Keratinocyte (primary cell): ENCODE results near the gene ITPK1. TPM values are rescaled to one million over a fixed set of nuclear protein-coding genes. Genes with fewer than 3 reads are reported as not detected.

Experiments used
- DNase-seq: peaks from one replicate; pipeline ENCODE4 v3.0.0-alpha.2; 2011; ENCODE audit warnings: low read depth, missing footprints, low spot score
- FAIRE-seq: peaks from 2 replicates; lab custom pipeline; 2011; peaks lifted over from hg19 to GRCh38; lab: Jason Lieb, UNC
- H2AFZ ChIP-seq: 2 replicates; pipeline ENCODE4 v1.6.0; 2012; ENCODE audit warnings: low read length, control low read depth, inconsistent platforms; ENCODE audit not compliant: control insufficient read depth
- H3K27ac ChIP-seq: 2 replicates; pipeline ENCODE4 v1.5.1; 2011; ENCODE audit warnings: low read length; ENCODE audit not compliant: control insufficient read depth, insufficient read depth
- H3K27me3 ChIP-seq: 3 replicates; pipeline ENCODE4 v1.6.0; 2011; ENCODE audit warnings: low read length; ENCODE audit not compliant: control insufficient read depth, insufficient read depth; ENCODE audit errors: extremely low read depth
- H3K36me3 ChIP-seq, 2 experiments: 2 replicates in 1 of 2; 3 replicates in 1 of 2; pipeline ENCODE4 v1.5.1; 2011; ENCODE audit warnings: low read length in 2 of 2, mild to moderate bottlenecking in 1 of 2; ENCODE audit not compliant: control insufficient read depth in 2 of 2, insufficient read depth in 2 of 2; ENCODE audit errors: extremely low read depth in 1 of 2
- H3K4me1 ChIP-seq: 3 replicates; pipeline ENCODE4 v1.5.1; 2011; ENCODE audit warnings: low read length; ENCODE audit not compliant: control insufficient read depth, insufficient read depth; ENCODE audit errors: extremely low read depth
- H3K4me2 ChIP-seq: 3 replicates; pipeline ENCODE4 v1.6.0; 2011; ENCODE audit warnings: low read depth, low read length; ENCODE audit not compliant: control insufficient read depth, insufficient read depth; ENCODE audit errors: extremely low read depth
- H3K4me3 ChIP-seq, 3 experiments: fragments of 200-600 bp in 1 of 3; sonication (generic) in 1 of 3; 2 replicates in 2 of 3; 3 replicates in 1 of 3; pipeline ENCODE4 v1.5.1; 2011 to 2016; ENCODE audit warnings: low read length in 3 of 3, mild to moderate bottlenecking in 3 of 3, control low read depth in 2 of 3, inconsistent platforms in 1 of 3, low read depth in 1 of 3, mixed read lengths in 1 of 3, mixed run types in 1 of 3, moderate library complexity in 1 of 3; ENCODE audit not compliant: control insufficient read depth in 2 of 3, insufficient read depth in 2 of 3; ENCODE audit errors: extremely low read depth in 1 of 3
- H3K79me2 ChIP-seq: 2 replicates; pipeline ENCODE4 v1.6.0; 2012; ENCODE audit warnings: low read length; ENCODE audit not compliant: control insufficient read depth, insufficient read depth
- H3K9ac ChIP-seq: 3 replicates; pipeline ENCODE4 v1.6.0; 2011; ENCODE audit warnings: low read length; ENCODE audit not compliant: control insufficient read depth, insufficient read depth; ENCODE audit errors: extremely low read depth
- H3K9me1 ChIP-seq: 3 replicates; pipeline ENCODE4 v1.6.0; 2011; ENCODE audit warnings: low read length; ENCODE audit not compliant: control insufficient read depth, insufficient read depth; ENCODE audit errors: extremely low read depth
- H3K9me3 ChIP-seq: 2 replicates; pipeline ENCODE4 v1.5.1; 2012; ENCODE audit warnings: low read depth, low read length; ENCODE audit not compliant: control insufficient read depth
- H4K20me1 ChIP-seq: 3 replicates; pipeline ENCODE4 v1.6.0; 2011; ENCODE audit warnings: low read length; ENCODE audit not compliant: control insufficient read depth, insufficient read depth; ENCODE audit errors: extremely low read depth
- CTCF ChIP-seq, 3 experiments: IDR thresholded peaks in 1 of 3; conservative IDR thresholded peaks in 1 of 3; optimal IDR thresholded peaks in 1 of 3; 2 replicates in 2 of 3; 3 replicates in 1 of 3; pipeline versions ENCODE3 to v1.5.1; 2011; ENCODE audit warnings: low read length in 3 of 3, mild to moderate bottlenecking in 3 of 3, moderate library complexity in 2 of 3, control low read depth in 1 of 3, inconsistent platforms in 1 of 3; ENCODE audit not compliant: insufficient read depth in 2 of 3; ENCODE audit errors: extremely low read depth in 1 of 3
- EZH2 ChIP-seq: IDR thresholded peaks from one replicate; pipeline ENCODE4 v1.6.1; 2012; ENCODE audit warnings: inconsistent platforms, mild to moderate bottlenecking, low read length, moderate library complexity
- dilution Hi-C: fragments of 300-500 bp; cut with MboI; formaldehyde crosslinking; loops from one replicate; pipeline ENCODE4 v1.7.0; 2020; ENCODE audit warnings: low sequenced_read_pairs; ENCODE audit not compliant: extremely low pct_ligation_motif_present
- polyA plus RNA-seq, 5 experiments: library from polyadenylated mRNA; depleted of rRNA in 3 of 5; stranded (reverse) in 3 of 5; stranded (forward) in 1 of 5; unstranded in 1 of 5; fragments of >200 nt; gene quantifications; 1 replicate in 1 of 5; 2 replicates in 3 of 5; 3 replicates in 1 of 5; pipeline versions ENCODE4 v1.2.1 to v1.2.3, GENCODE V29; 2011 to 2012; ENCODE audit warnings: missing spikeins in 2 of 5, low read depth in 1 of 5, low replicate concordance in 1 of 5

The ITPK1 gene
- polyA plus RNA-seq, 1 donor (not counting 4 experiments of a cell fraction or from before 2014, with no cell fraction given): 67.8 TPM

GRCh38 chr14:93050761-93051160, 65.0 kb downstream of the ITPK1 start:
- Histone ChIP-seq H3K4me1 (peaks cover 23% of the 10 kb centered on the region), H3K4me3 (no peak overlapping the region), H3K36me3 (peaks cover 5 to 11% of the 10 kb centered on the region in 2 experiments), H3K9me3 (no peaks in the 10 kb centered on the region), H4K20me1 (no peaks in the 10 kb centered on the region), H3K27me3 (no peaks in the 10 kb centered on the region), H2AFZ (no peak overlapping the region), H3K9ac (no peak overlapping the region), H3K27ac (no peak overlapping the region), H3K79me2 (peaks cover 5% of the 10 kb centered on the region), H3K4me2 (no peak overlapping the region), H3K9me1 (no peaks in the 10 kb centered on the region)
- dilution Hi-C loops: no loop called here
- FAIRE-seq: no peak
- DNase-seq: no peak
- TF ChIP-seq EZH2: no peak

- FAIRE-seq (no peak), DNase-seq (no peak)
- peaks cover 5 to 11% of the 10 kb centered on the region in 2 experiments for H3K36me3 ChIP-seq
- H3K27me3 ChIP-seq: no peaks in the 10 kb centered on the region
- H3K9me3 ChIP-seq: no peaks in the 10 kb centered on the region
- TF ChIP-seq CTCF (optimal IDR thresholded peaks at IDR 0.05 in 1 of 3, IDR thresholded peaks at IDR 0.05 in 1 of 3, conservative IDR thresholded peaks at IDR 0.05 in 1 of 3; ENCODE audit: extremely low read depth in 1 of 3, insufficient read depth in 2 of 3, low read length in 3 of 3) (no peak), EZH2 (no peak)
- H4K20me1 ChIP-seq: no peaks in the 10 kb centered on the region
- H3K4me3 ChIP-seq: no peak overlapping the region
- dilution Hi-C loops: no loop called here
- H2AFZ ChIP-seq: no peak overlapping the region
- H3K9me1 ChIP-seq: no peaks in the 10 kb centered on the region
- H3K27ac ChIP-seq: no peak overlapping the region
- peaks cover 30% of the 10 kb centered on the region for H3K4me1 ChIP-seq
- H3K9ac ChIP-seq: no peak overlapping the region
- no peak overlapping the region for H3K4me2 ChIP-seq
- H3K79me2 ChIP-seq: peaks cover 8% of the 10 kb centered on the region
These were observed 65.8 kb downstream of the ITPK1 start for GRCh38 chr14:93049867-93050331.

GRCh38 chr14:93049315-93049714, 66.4 kb downstream of the ITPK1 start:
- H3K79me2 ChIP-seq: peaks cover 8% of the 10 kb centered on the region
- no peaks in the 10 kb centered on the region for H3K9me1 ChIP-seq
- no peak overlapping the region for H3K27ac ChIP-seq
- no peaks in the 10 kb centered on the region for H4K20me1 ChIP-seq
- no peaks in the 10 kb centered on the region for H3K9me3 ChIP-seq
- H3K4me2 ChIP-seq: no peak overlapping the region
- FAIRE-seq: no peak
- no peaks in the 10 kb centered on the region for H3K27me3 ChIP-seq
- no peak overlapping the region for H3K9ac ChIP-seq
- TF ChIP-seq EZH2 (no peak), CTCF (optimal IDR thresholded peaks at IDR 0.05 in 1 of 3, IDR thresholded peaks at IDR 0.05 in 1 of 3, conservative IDR thresholded peaks at IDR 0.05 in 1 of 3; ENCODE audit: extremely low read depth in 1 of 3, insufficient read depth in 2 of 3, low read length in 3 of 3) (no peak)
- H2AFZ ChIP-seq: no peak overlapping the region
- peaks cover 5 to 11% of the 10 kb centered on the region in 2 experiments for H3K36me3 ChIP-seq
- dilution Hi-C loops: no loop called here
- DNase-seq: no peak
- peaks cover 36% of the 10 kb centered on the region for H3K4me1 ChIP-seq
- no peak overlapping the region for H3K4me3 ChIP-seq
